ENCODE measurements around the gene C2orf69. TPM values are rescaled to one million over a fixed set of nuclear protein-coding genes. Genes with fewer than 3 reads are reported as not detected.

The C2orf69 gene
- total RNA-seq, 1 experiment from 2014 or later: 15.0 TPM

DNA sequence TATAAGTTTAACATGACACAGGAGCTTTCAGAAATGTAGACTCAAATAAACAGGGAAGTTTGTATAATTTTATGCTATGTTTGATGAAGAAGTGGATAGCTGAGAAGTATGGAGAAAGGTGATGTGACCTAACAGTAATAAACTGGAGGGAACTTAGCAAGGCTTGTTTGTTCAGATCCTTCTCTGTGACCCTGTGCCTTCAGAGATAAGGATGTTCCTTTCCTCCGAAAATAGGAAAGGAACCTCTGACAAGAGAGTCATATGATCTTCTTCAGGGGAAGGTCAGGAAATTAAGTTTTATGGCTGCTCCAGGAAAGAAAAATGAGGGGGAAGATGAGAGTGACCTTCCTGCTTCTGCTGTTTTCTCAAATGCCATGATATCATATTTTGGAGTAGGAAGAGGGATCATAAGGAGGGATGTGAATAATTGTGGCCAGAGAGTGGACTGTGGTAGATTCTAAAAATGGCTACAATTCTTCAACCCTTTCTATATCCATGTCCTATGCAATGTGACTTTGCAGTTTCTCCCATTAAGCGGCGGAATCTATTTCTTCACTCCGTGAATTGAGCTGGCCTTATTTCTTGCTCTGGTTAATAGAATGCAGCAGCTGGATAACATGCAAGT lies 8.5 kb upstream of the C2orf69 start:
- H3K27me3 ChIP-seq (ENCODE audit: low read length): no peaks in the 10 kb centered on the region
- no TSS peak for BruUV-seq (replicated peaks)
- H2AFZ ChIP-seq (ENCODE audit: low read length): no peak overlapping the region
- intact Hi-C loops (cut with micrococcal nuclease): no loop called here
- H3K9me2 ChIP-seq (replicated peaks; ENCODE audit: low read length): no peaks in the 10 kb centered on the region
- no peaks in the 10 kb centered on the region for H3K9me3 ChIP-seq (ENCODE audit: low read length)
- no peak overlapping the region for H3K27ac ChIP-seq (ENCODE audit: low read length)
- no peak overlapping the region for H3K9ac ChIP-seq (ENCODE audit: low read length)
- no peak for TF ChIP-seq EZH2 (IDR thresholded peaks at IDR 0.05; ENCODE audit: low read length, unreplicated experiment)
- no peaks in the 10 kb centered on the region for H3F3A ChIP-seq (ENCODE audit: low read length, unreplicated experiment)
- no peak overlapping the region for H3K4me2 ChIP-seq (ENCODE audit: low read length)
- ChIA-PET CTCF (no interaction called here), POLR2A (ENCODE audit: unreplicated experiment) (no interaction called here)
- no peaks in the 10 kb centered on the region for H3K79me2 ChIP-seq (ENCODE audit: low read length)
- H3K36me3 ChIP-seq (ENCODE audit: low read depth, low read length): no peaks in the 10 kb centered on the region
- no peaks in the 10 kb centered on the region for H4K20me1 ChIP-seq (ENCODE audit: low read length)
- H3K4me3 ChIP-seq (ENCODE audit: low read length): no peak overlapping the region
- ATAC-seq (no peak), DNase-seq (no peak)
- no peaks in the 10 kb centered on the region for H3K4me1 ChIP-seq (ENCODE audit: insufficient read depth, low read length)

GRCh38 chr2:199903111-199903510 lies 8.0 kb upstream of the C2orf69 start:
- intact Hi-C loops (cut with micrococcal nuclease): no loop called here
- ChIA-PET CTCF (no interaction called here), POLR2A (ENCODE audit: unreplicated experiment) (no interaction called here)
- H3K27me3 ChIP-seq (ENCODE audit: low read length): no peaks in the 10 kb centered on the region
- TF ChIP-seq CTCF (conservative IDR thresholded peaks at IDR 0.05; ENCODE audit: low read depth, low read length) (no peak), EZH2phosphoT487 (IDR thresholded peaks at IDR 0.05; ENCODE audit: borderline replicate concordance, low read length) (no peak), EZH2 (IDR thresholded peaks at IDR 0.05; ENCODE audit: low read length, unreplicated experiment) (no peak)
- no peaks in the 10 kb centered on the region for H3K36me3 ChIP-seq (ENCODE audit: low read depth, low read length)
- no peak overlapping the region for H3K27ac ChIP-seq (ENCODE audit: low read length)
- H3K9me2 ChIP-seq (replicated peaks; ENCODE audit: low read length): no peaks in the 10 kb centered on the region
- H3F3A ChIP-seq (ENCODE audit: low read length, unreplicated experiment): no peaks in the 10 kb centered on the region
- no TSS peak for BruUV-seq (replicated peaks)
- no peak overlapping the region for H3K4me2 ChIP-seq (ENCODE audit: low read length)
- H3K4me3 ChIP-seq (ENCODE audit: low read length): no peak overlapping the region
- no peaks in the 10 kb centered on the region for H3K4me1 ChIP-seq (ENCODE audit: insufficient read depth, low read length)
- DNase-seq (no peak), ATAC-seq (no peak)
- no peak overlapping the region for H2AFZ ChIP-seq (ENCODE audit: low read length)
- H3K9me3 ChIP-seq (ENCODE audit: low read length): no peaks in the 10 kb centered on the region
- no peaks in the 10 kb centered on the region for H3K79me2 ChIP-seq (ENCODE audit: low read length)
- no peak overlapping the region for H3K9ac ChIP-seq (ENCODE audit: low read length)
- no peaks in the 10 kb centered on the region for H4K20me1 ChIP-seq (ENCODE audit: low read length)

DNA sequence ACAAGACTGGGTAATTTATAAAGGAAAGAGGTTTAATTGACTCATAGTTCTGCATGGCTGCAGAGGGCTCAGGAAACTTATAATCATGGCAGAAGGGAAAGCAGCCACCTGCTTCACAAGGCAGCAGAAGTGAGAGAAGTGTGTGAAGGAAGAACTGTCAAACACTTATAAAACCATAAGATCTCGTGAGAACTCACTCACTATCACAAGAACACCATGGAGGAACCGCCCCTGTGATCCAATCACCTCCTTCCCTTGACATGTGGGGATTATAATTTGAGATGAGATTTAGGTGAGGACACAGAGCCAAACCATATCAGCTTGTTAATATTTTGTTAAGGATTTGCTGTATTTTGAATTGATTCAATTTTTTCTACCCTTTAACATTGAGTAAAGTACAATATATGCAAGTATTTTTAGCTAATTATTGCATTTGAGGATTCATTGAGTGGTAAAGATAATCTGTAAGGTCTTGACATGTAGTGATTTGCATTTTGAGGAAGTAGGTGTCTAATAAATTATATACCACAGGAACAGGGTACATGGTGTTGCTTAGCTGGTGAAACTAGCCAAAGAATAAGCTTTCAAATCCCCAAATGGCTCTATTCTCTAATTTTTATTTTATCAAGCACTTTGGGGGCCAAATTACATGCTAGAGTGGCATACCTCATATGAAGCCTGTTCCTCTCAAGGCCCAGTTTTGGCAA lies 3.9 kb upstream of the C2orf69 start:
- no peak overlapping the region for H3K4me3 ChIP-seq (ENCODE audit: low read length)
- H3K27ac ChIP-seq (ENCODE audit: low read length): no peak overlapping the region
- H2AFZ ChIP-seq (ENCODE audit: low read length): no peak overlapping the region
- CTCF ChIA-PET: no interaction called here
- no peaks in the 10 kb centered on the region for H3K27me3 ChIP-seq (ENCODE audit: low read length)
- H4K20me1 ChIP-seq (ENCODE audit: low read length): 0 out of 2 replicates have a peak, but pooled peaks cover 2% of the 10 kb centered on the region
- no TSS peak for BruUV-seq (replicated peaks)
- H3K4me2 ChIP-seq (ENCODE audit: low read length): no peak overlapping the region
- ATAC-seq: no peak
- no peaks in the 10 kb centered on the region for H3K9me2 ChIP-seq (replicated peaks; ENCODE audit: low read length)
- no peaks in the 10 kb centered on the region for H3K9me3 ChIP-seq (ENCODE audit: low read length)
- intact Hi-C loops (cut with micrococcal nuclease): no loop called here
- H3K36me3 ChIP-seq (ENCODE audit: low read depth, low read length): no peaks in the 10 kb centered on the region
- H3K79me2 ChIP-seq (ENCODE audit: low read length): peaks cover 10% of the 10 kb centered on the region
- POLR2A ChIA-PET (ENCODE audit: unreplicated experiment): interaction anchor here (0.6 kb wide), 1 partner anchor 57 kb away, joined by 6 read pairs; no protein-coding TSS in a partner anchor
- H3F3A ChIP-seq (ENCODE audit: low read length, unreplicated experiment): no peaks in the 10 kb centered on the region
- no peak for DNase-seq
- peaks cover 8% of the 10 kb centered on the region for H3K4me1 ChIP-seq (ENCODE audit: insufficient read depth, low read length)
- TF ChIP-seq EZH2 (IDR thresholded peaks at IDR 0.05; ENCODE audit: low read length, unreplicated experiment): no peak
- TF ChIP-seq EZH2phosphoT487 (IDR thresholded peaks at IDR 0.05; ENCODE audit: borderline replicate concordance, low read length): no peak
- no peak for TF ChIP-seq CTCF (conservative IDR thresholded peaks at IDR 0.05; ENCODE audit: low read depth, low read length)
- no peak overlapping the region for H3K9ac ChIP-seq (ENCODE audit: low read length)
